HepG2 (cell line): ENCODE data around the gene ATE1. TPM values are rescaled to one million over a fixed set of nuclear protein-coding genes. Genes with fewer than 3 reads are reported as not detected.

ENCODE experiments used
- ATAC-seq: fragments of 200-7000 bp; cut with Tn5 transposase; 3 replicates; pipeline ENCODE4 v1.9.1; 2020; ENCODE audit warnings: mild to moderate bottlenecking, moderate library complexity
- BruUV-seq: library from RNA; stranded (reverse); fragments of 400-500 nt; replicated peaks from 2 replicates; lab custom pipeline; 2021; lab: Mats Ljungman, UMichigan
- CTCF ChIA-PET: fragments of 300-600 bp; formaldehyde crosslinking; extraction: SDS; loops from one replicate; lab custom pipeline; 2021; ENCODE audit warnings: low total read pairs, inconsistent platforms, low intra/inter-chr PET ratio; lab: Yijun Ruan, JAX
- POLR2A ChIA-PET: fragments of 350-600 bp; sonication (Branson Sonifier 250); formaldehyde crosslinking; loops from one replicate; lab custom pipeline; 2020; ENCODE audit warnings: antibody characterized with exemption, inconsistent platforms; lab: Yijun Ruan, JAX
- DNase-seq: peaks from one replicate; pipeline ENCODE4 v3.0.0-alpha.2; 2015; ENCODE audit warnings: low spot score
- FAIRE-seq: peaks from 3 replicates; lab custom pipeline; 2011; peaks lifted over from hg19 to GRCh38; lab: Jason Lieb, UNC
- H2AFZ ChIP-seq: one replicate; pipeline ENCODE4 v1.6.1; 2011; ENCODE audit warnings: low read length, inconsistent platforms
- H3K27ac ChIP-seq: fragments of 300-600 bp; 3 replicates; pipeline ENCODE4 v1.8.0; 2011; ENCODE audit warnings: mixed run types, mild to moderate bottlenecking, mixed read lengths, low read length, inconsistent platforms; ENCODE audit not compliant: insufficient read depth; ENCODE audit errors: extremely low read length
- H3K27me3 ChIP-seq, 2 experiments: fragments of 200-600 bp in 1 of 2; 2 replicates in 1 of 2; 3 replicates in 1 of 2; pipeline versions ENCODE4 v1.6.0 to v1.8.0; 2011; ENCODE audit warnings: low read length in 2 of 2, mild to moderate bottlenecking in 2 of 2, moderate library complexity in 2 of 2, inconsistent platforms in 1 of 2; ENCODE audit not compliant: insufficient read depth in 2 of 2, control insufficient read depth in 1 of 2
- H3K36me3 ChIP-seq, 2 experiments: fragments of 200-600 bp in 1 of 2; replicated peaks in 1 of 2; 2 replicates in 1 of 2; 3 replicates in 1 of 2; pipeline versions ENCODE4 v1.5.1 to v1.8.0; 2011; ENCODE audit warnings: low read length in 2 of 2, inconsistent platforms in 1 of 2; ENCODE audit not compliant: insufficient read depth in 2 of 2, control insufficient read depth in 1 of 2
- H3K4me1 ChIP-seq: 2 replicates; pipeline ENCODE4 v1.5.1; 2012; ENCODE audit warnings: low read length, inconsistent platforms; ENCODE audit not compliant: insufficient read depth
- H3K4me2 ChIP-seq: 2 replicates; pipeline ENCODE4 v1.6.0; 2011; ENCODE audit warnings: low read depth, low read length, inconsistent platforms
- H3K4me3 ChIP-seq, 3 experiments: fragments of 200-600 bp in 1 of 3; sonication (generic), shearing (Covaris generic) in 1 of 3; replicated peaks in 1 of 3; 2 replicates each; pipeline ENCODE4 v1.5.1; 2011 to 2016; ENCODE audit warnings: low read length in 3 of 3, inconsistent platforms in 2 of 3, low read depth in 2 of 3, mild to moderate bottlenecking in 2 of 3, control low read depth in 1 of 3, mixed read lengths in 1 of 3; ENCODE audit not compliant: insufficient read depth in 1 of 3
- H3K79me2 ChIP-seq: one replicate; pipeline ENCODE4 v1.6.1; 2011; ENCODE audit warnings: low read length, inconsistent platforms; ENCODE audit not compliant: insufficient read depth
- H3K9ac ChIP-seq: 2 replicates; pipeline ENCODE4 v1.6.0; 2011; ENCODE audit warnings: mild to moderate bottlenecking, low read depth, low read length, inconsistent platforms; ENCODE audit not compliant: insufficient read depth
- H3K9me3 ChIP-seq: 2 replicates; pipeline ENCODE4 v1.5.1; 2012; ENCODE audit warnings: mild to moderate bottlenecking, low read length
- H4K20me1 ChIP-seq: 2 replicates; pipeline ENCODE4 v1.6.0; 2011; ENCODE audit warnings: inconsistent platforms, mild to moderate bottlenecking, low read length, moderate library complexity; ENCODE audit not compliant: insufficient read depth
- CC2D1A ChIP-seq: sonication (generic); formaldehyde crosslinking; IDR thresholded peaks from 2 replicates; pipeline ENCODE4 v1.8.1; 2023; ENCODE audit warnings: mild to moderate bottlenecking, missing genetic modification reagents
- POLR2AphosphoS2 ChIP-seq: IDR thresholded peaks from 2 replicates; pipeline ENCODE4 v1.6.1; 2011; ENCODE audit warnings: low read depth, low read length, improper control_type of control experiment
- TSC22D2 ChIP-seq: sonication (generic); formaldehyde crosslinking; IDR thresholded peaks from 2 replicates; pipeline ENCODE4 v1.5.1; 2020; ENCODE audit warnings: missing genetic modification reagents, mild to moderate bottlenecking, borderline replicate concordance
- USF2 ChIP-seq, 2 experiments: sonication (generic) in 1 of 2; formaldehyde crosslinking in 1 of 2; IDR thresholded peaks; 2 replicates each; pipeline versions ENCODE4 v1.5.1 to v1.6.1; 2011 to 2020; ENCODE audit warnings: borderline replicate concordance in 1 of 2, low read depth in 1 of 2, low read length in 1 of 2, mild to moderate bottlenecking in 1 of 2, missing genetic modification reagents in 1 of 2, moderate library complexity in 1 of 2
- ZNF10 ChIP-seq: sonication (generic); formaldehyde crosslinking; IDR thresholded peaks from 2 replicates; pipeline ENCODE4 v1.4.0; 2020; ENCODE audit warnings: mild to moderate bottlenecking, low read depth, missing genetic modification reagents, borderline replicate concordance
- ZNF572 ChIP-seq: sonication (generic); formaldehyde crosslinking; IDR thresholded peaks from 2 replicates; pipeline ENCODE4 v1.5.1; 2020; ENCODE audit warnings: mild to moderate bottlenecking, missing genetic modification reagents
- ZNF687 ChIP-seq: sonication (generic); formaldehyde crosslinking; IDR thresholded peaks from 2 replicates; pipeline ENCODE4 v1.5.1; 2020; ENCODE audit warnings: mild to moderate bottlenecking, missing genetic modification reagents, moderate library complexity
- WGBS: methylation state at CpG from one replicate; pipeline ENCODE4 v1.1.6; 2017; ENCODE audit warnings: low lambda C conversion rate; 5-methylcytosine and 5-hydroxymethylcytosine counted together
- in situ Hi-C: cut with HindIII; loops from 2 replicates; pipeline ENCODE4 v1.10.0; 2017; ENCODE audit warnings: low pct_unique_long_range_greater_than_20kb; ENCODE audit not compliant: extremely low pct_ligation_motif_present
- intact Hi-C: fragments of 100-400 bp; cut with micrococcal nuclease; formaldehyde crosslinking; loops from one replicate; pipeline ENCODE4 v1.10.0; 2022; ENCODE audit not compliant: unreplicated experiment
- polyA plus RNA-seq, 8 experiments: library from polyadenylated mRNA; depleted of rRNA in 3 of 8; stranded (reverse) in 7 of 8; unstranded in 1 of 8; fragments of >200 nt; fragmentation: Illumina TruSeq in 4 of 8; extraction: Trizol in 4 of 8; gene quantifications; 2 replicates each; pipeline versions ENCODE4 v1.2.1 to v1.2.3, GENCODE V29; 2011 to 2016; ENCODE audit warnings: low read depth in 4 of 8, missing spikeins in 1 of 8, mixed read lengths in 1 of 8; ENCODE audit not compliant: insufficient read depth in 1 of 8
- total RNA-seq, 5 experiments: library from RNA; depleted of rRNA; stranded (reverse); fragments of >200 nt; fragmentation: Illumina TruSeq; extraction: Trizol; gene quantifications; 2 replicates each; pipeline ENCODE4 v1.2.3, GENCODE V29; 2016; ENCODE audit warnings: low read depth in 1 of 5

Gene ATE1
- total and polyA plus RNA-seq, 2 of the 13 experiments (the other 11 are each of a cell fraction or from before 2014, with no cell fraction given), result 17.5 to 42.2 TPM

GRCh38 chr10:121792198-121792597, 135.6 kb downstream of the ATE1 start (continued):
- TF ChIP-seq TSC22D2 (CRISPR knock-in tag) (no peak), CC2D1A (CRISPR knock-in tag) (no peak), USF2 (IDR thresholded peaks at IDR 0.05; ENCODE audit: low read depth, low read length) (no peak), USF2 (CRISPR knock-in tag; IDR thresholded peaks at IDR 0.05; ENCODE audit: borderline replicate concordance) (no peak)

GRCh38 chr10:121791761-121792160, 136.1 kb downstream of the ATE1 start:
- in situ Hi-C loops (no loop called here), intact Hi-C loops (no loop called here)
- no TSS peak for BruUV-seq

More at GRCh38 chr10:121791761-121792160, 136.1 kb downstream of the ATE1 start:
- WGBS, result over 99% methylated on average over 5 of the region's 5 CpGs
- H3K9ac ChIP-seq, result no peak overlapping the region
- H3K9me3 ChIP-seq, result no peaks in the 10 kb centered on the region
- no peak for FAIRE-seq
- H3K36me3 ChIP-seq, result peaks cover 5 to 32% of the 10 kb centered on the region in 2 experiments; a peak in 3 of 5 replicates
- no peak overlapping the region for H2AFZ ChIP-seq
- H3K79me2 ChIP-seq, result no peaks in the 10 kb centered on the region
- no peak overlapping the region for H3K4me2 ChIP-seq
- no peaks in the 10 kb centered on the region for H3K4me1 ChIP-seq
- POLR2A ChIA-PET, result no interaction called here
- no peaks in the 10 kb centered on the region for H3K27me3 ChIP-seq
- no peak for DNase-seq
- CTCF ChIA-PET, result no interaction called here
- no peak for ATAC-seq
- no peak overlapping the region for H3K27ac ChIP-seq
- H3K4me3 ChIP-seq, result no peak overlapping the region
- TF ChIP-seq ZNF572 (CRISPR knock-in tag) (no peak), ZNF687 (no peak), POLR2AphosphoS2 (no peak), ZNF10 (CRISPR knock-in tag) (no peak)
- H4K20me1 ChIP-seq, result no peaks in the 10 kb centered on the region
